Tibial nerve (tissue), 4 donors: Measurements from ENCODE around the gene ADGB.

Experiments
- CTCF ChIP-seq, 5 experiments: fragments of 200-600 bp in 3 of 5; fragments of 450-650 bp in 2 of 5; sonication (generic) in 3 of 5; IDR thresholded peaks; one replicate each; pipeline ENCODE4 v1.5.1; 2016 to 2019; ENCODE audit warnings: antibody characterized with exemption in 5 of 5, mild to moderate bottlenecking in 3 of 5, moderate library complexity in 2 of 5
- EP300 ChIP-seq, 2 donors: sonication (generic); formaldehyde crosslinking; IDR thresholded peaks; one replicate each; pipeline ENCODE4 v1.6.1; 2017; ENCODE audit warnings: antibody characterized with exemption in 2 of 2, mild to moderate bottlenecking in 1 of 2

GRCh38 chr6:146550911-146551310 is 47.9 kb upstream of the ADGB start:
- TF ChIP-seq CTCF (IDR thresholded peaks at IDR 0.05), result no peak
- TF ChIP-seq EP300 (IDR thresholded peaks at IDR 0.05), result no peak
